SK-N-SH (cell line): ENCODE results near the gene SLC25A28. TPM values are rescaled to one million over a fixed set of nuclear protein-coding genes. Genes with fewer than 3 reads are reported as not detected.

Experiments
- CTCF ChIA-PET: fragments of 300-600, 350-600 bp; formaldehyde crosslinking; extraction: SDS; loops from one replicate; lab custom pipeline; 2021; lab: Yijun Ruan, JAX
- POLR2A ChIA-PET: fragments of 350-600 bp; sonication (Branson Sonifier 250); formaldehyde crosslinking; extraction: SDS; loops from one replicate; lab custom pipeline; 2020; ENCODE audit warnings: antibody characterized with exemption, inconsistent platforms; lab: Yijun Ruan, JAX
- DNase-seq: peaks from one replicate; pipeline ENCODE4 v3.0.0; 2012
- H2AFZ ChIP-seq: fragments of 200-600 bp; sonication (generic); 2 replicates; pipeline ENCODE4 v1.8.1; 2016; ENCODE audit warnings: antibody characterized with exemption, mild to moderate bottlenecking, low read depth
- H3F3A ChIP-seq: fragments of 200-600 bp; sonication (generic); replicated peaks from 2 replicates; pipeline ENCODE3; 2016; ENCODE audit warnings: antibody characterized with exemption, mild to moderate bottlenecking; ENCODE audit not compliant: insufficient read depth
- H3K27ac ChIP-seq, 2 experiments: fragments of 200-500 bp in 1 of 2; fragments of 200-600 bp in 1 of 2; sonication (Bioruptor generic) in 1 of 2; sonication (generic), shearing (Covaris generic) in 1 of 2; 2 replicates each; pipeline versions ENCODE4 v1.5.1 to v1.6.1; 2014 to 2016; ENCODE audit warnings: low read depth in 2 of 2, inconsistent platforms in 1 of 2, low read length in 1 of 2, mild to moderate bottlenecking in 1 of 2, mixed read lengths in 1 of 2
- H3K27me3 ChIP-seq: fragments of 200-600 bp; sonication (generic), shearing (Covaris generic); 2 replicates; pipeline ENCODE4 v1.6.1; 2016; ENCODE audit warnings: mixed run types; ENCODE audit not compliant: insufficient read depth
- H3K36me3 ChIP-seq, 2 experiments: fragments of 200-500 bp in 1 of 2; fragments of 200-600 bp in 1 of 2; sonication (Bioruptor generic) in 1 of 2; sonication (generic) in 1 of 2; replicated peaks in 1 of 2; 2 replicates each; pipeline versions ENCODE3 to v1.5.1; 2014 to 2016; ENCODE audit warnings: low read length in 1 of 2, mild to moderate bottlenecking in 1 of 2; ENCODE audit not compliant: insufficient read depth in 2 of 2, control insufficient read depth in 1 of 2
- H3K4me1 ChIP-seq, 2 experiments: fragments of 200-500 bp in 1 of 2; fragments of 200-600 bp in 1 of 2; sonication (Bioruptor generic) in 1 of 2; sonication (generic), shearing (Covaris generic) in 1 of 2; 2 replicates each; pipeline versions ENCODE4 v1.5.1 to v1.6.1; 2014 to 2016; ENCODE audit warnings: low read depth in 1 of 2, low read length in 1 of 2, mixed run types in 1 of 2; ENCODE audit not compliant: insufficient read depth in 2 of 2, control insufficient read depth in 1 of 2
- H3K4me2 ChIP-seq: fragments of 200-600 bp; sonication (generic), shearing (Covaris generic); 2 replicates; pipeline ENCODE4 v1.6.1; 2017; ENCODE audit warnings: mixed run types
- H3K4me3 ChIP-seq, 2 experiments: fragments of 200-500 bp in 1 of 2; fragments of 200-600 bp in 1 of 2; sonication (Bioruptor generic) in 1 of 2; sonication (generic), shearing (Covaris generic) in 1 of 2; 2 replicates each; pipeline versions ENCODE4 v1.5.1 to v1.8.1; 2014 to 2016; ENCODE audit warnings: low read depth in 2 of 2, inconsistent platforms in 1 of 2, low read length in 1 of 2, mild to moderate bottlenecking in 1 of 2, mixed read lengths in 1 of 2, moderate library complexity in 1 of 2
- H3K79me2 ChIP-seq: fragments of 200-600 bp; sonication (generic); 2 replicates; pipeline ENCODE4 v1.8.1; 2017; ENCODE audit warnings: mild to moderate bottlenecking; ENCODE audit not compliant: insufficient read depth
- H3K9ac ChIP-seq: fragments of 200-600 bp; sonication (generic); 2 replicates; pipeline ENCODE4 v1.6.1; 2017; ENCODE audit warnings: mixed run types
- H3K9me2 ChIP-seq: fragments of 200-600 bp; sonication (generic); 2 replicates; pipeline ENCODE4 v1.6.1; 2017; ENCODE audit warnings: mixed run types
- H3K9me3 ChIP-seq: fragments of 200-600 bp; sonication (generic); 2 replicates; pipeline ENCODE4 v1.6.1; 2017; ENCODE audit warnings: mixed run types, mild to moderate bottlenecking, moderate library complexity
- H4K20me1 ChIP-seq: fragments of 200-600 bp; sonication (generic); 2 replicates; pipeline ENCODE4 v1.6.1; 2017; ENCODE audit warnings: mild to moderate bottlenecking, mixed run types; ENCODE audit not compliant: insufficient read depth
- FOXM1 ChIP-seq: IDR thresholded peaks from 2 replicates; pipeline ENCODE4 v1.4.0; 2012; ENCODE audit warnings: low read depth, mild to moderate bottlenecking
- GATA2 ChIP-seq: sonication (generic); formaldehyde crosslinking; IDR thresholded peaks from 2 replicates; pipeline ENCODE4 v1.5.0; 2020; ENCODE audit warnings: mild to moderate bottlenecking, missing genetic modification reagents
- MEF2A ChIP-seq: IDR thresholded peaks from 2 replicates; pipeline ENCODE4 v1.4.0; 2012; ENCODE audit warnings: low read depth, borderline replicate concordance
- POLR2AphosphoS5 ChIP-seq: IDR thresholded peaks from 2 replicates; pipeline ENCODE4 v1.6.1; 2012; ENCODE audit warnings: low read depth, low read length
- SIN3A ChIP-seq: IDR thresholded peaks from 2 replicates; pipeline ENCODE4 v1.6.1; 2012; ENCODE audit warnings: low read depth, mild to moderate bottlenecking, low read length, moderate library complexity, borderline replicate concordance
- WGBS: methylation state at CpG from one replicate; pipeline ENCODE4 v1.1.6; 2017; ENCODE audit warnings: low lambda C conversion rate; 5-methylcytosine and 5-hydroxymethylcytosine counted together
- polyA plus RNA-seq, 3 experiments: library from polyadenylated mRNA; depleted of rRNA; stranded (reverse); fragments of >200 nt; gene quantifications; 2 replicates each; pipeline ENCODE4 v1.2.3, GENCODE V29; 2012
- TF ChIP-seq, protein P1 (sequence below): fragments of 200-600 bp; sonication (generic); IDR thresholded peaks from 2 replicates; pipeline ENCODE4 v1.6.1; 2017; ENCODE audit warnings: antibody characterized with exemption, mild to moderate bottlenecking, moderate library complexity
- TF ChIP-seq, protein P2 (sequence below): fragments of 150-350 bp; IDR thresholded peaks from 2 replicates; pipeline ENCODE4 v1.6.1; 2017; ENCODE audit warnings: antibody characterized with exemption, low read length, low read depth, borderline replicate concordance
- TF ChIP-seq, protein P3 (sequence below): IDR thresholded peaks from 2 replicates; pipeline ENCODE4; 2012

The SLC25A28 gene
- polyA plus RNA-seq, 1 of the 3 experiments (the other 2 are of a cell fraction) = 23.8 TPM

DNA sequence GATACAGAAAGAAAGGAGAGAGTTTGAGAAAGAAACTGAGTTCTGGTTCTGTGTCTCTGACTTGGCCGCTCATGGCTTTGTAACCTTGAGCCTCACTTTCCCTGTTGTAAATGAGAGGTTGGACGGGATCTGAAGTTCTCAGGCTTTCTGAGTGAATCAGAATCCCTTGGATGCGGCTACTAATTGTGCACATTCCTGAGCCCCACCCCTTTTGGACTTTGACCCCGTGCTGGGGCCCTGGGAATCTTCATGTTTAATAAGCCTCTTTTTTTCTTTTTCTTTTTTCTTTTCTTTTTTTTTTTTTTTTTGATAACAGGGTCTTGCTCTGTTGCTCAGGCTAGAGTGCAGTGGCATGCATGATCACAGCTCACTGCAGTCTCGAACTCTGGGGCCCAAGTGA, 26.9 kb downstream of the SLC25A28 start:
- no peak for TF ChIP-seq GATA2
- TF ChIP-seq, protein P1, sequence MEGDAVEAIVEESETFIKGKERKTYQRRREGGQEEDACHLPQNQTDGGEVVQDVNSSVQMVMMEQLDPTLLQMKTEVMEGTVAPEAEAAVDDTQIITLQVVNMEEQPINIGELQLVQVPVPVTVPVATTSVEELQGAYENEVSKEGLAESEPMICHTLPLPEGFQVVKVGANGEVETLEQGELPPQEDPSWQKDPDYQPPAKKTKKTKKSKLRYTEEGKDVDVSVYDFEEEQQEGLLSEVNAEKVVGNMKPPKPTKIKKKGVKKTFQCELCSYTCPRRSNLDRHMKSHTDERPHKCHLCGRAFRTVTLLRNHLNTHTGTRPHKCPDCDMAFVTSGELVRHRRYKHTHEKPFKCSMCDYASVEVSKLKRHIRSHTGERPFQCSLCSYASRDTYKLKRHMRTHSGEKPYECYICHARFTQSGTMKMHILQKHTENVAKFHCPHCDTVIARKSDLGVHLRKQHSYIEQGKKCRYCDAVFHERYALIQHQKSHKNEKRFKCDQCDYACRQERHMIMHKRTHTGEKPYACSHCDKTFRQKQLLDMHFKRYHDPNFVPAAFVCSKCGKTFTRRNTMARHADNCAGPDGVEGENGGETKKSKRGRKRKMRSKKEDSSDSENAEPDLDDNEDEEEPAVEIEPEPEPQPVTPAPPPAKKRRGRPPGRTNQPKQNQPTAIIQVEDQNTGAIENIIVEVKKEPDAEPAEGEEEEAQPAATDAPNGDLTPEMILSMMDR = no peak
- H3K9me3 ChIP-seq = no peaks in the 10 kb centered on the region
- ChIA-PET POLR2A (no interaction called here), CTCF (interaction anchor here (0.8 to 0.9 kb wide), 2 partner anchors 44 to 157 kb away, joined by 3 read pairs; no protein-coding TSS in a partner anchor)
- H3K27ac ChIP-seq = no peak overlapping the region
- H3K9me2 ChIP-seq = no peaks in the 10 kb centered on the region
- no peaks in the 10 kb centered on the region for H3K79me2 ChIP-seq
- H4K20me1 ChIP-seq = no peaks in the 10 kb centered on the region
- no peak overlapping the region for H3K9ac ChIP-seq
- no peaks in the 10 kb centered on the region for H3K36me3 ChIP-seq
- 20% methylated on average over 5 of the region's 5 CpGs for WGBS
- no peaks in the 10 kb centered on the region for H3K4me1 ChIP-seq
- no peak overlapping the region for H3K4me2 ChIP-seq
- H2AFZ ChIP-seq = no peak overlapping the region
- no peak for DNase-seq
- H3K4me3 ChIP-seq = no peak overlapping the region
- H3F3A ChIP-seq = no peaks in the 10 kb centered on the region
- peaks cover 40% of the 10 kb centered on the region for H3K27me3 ChIP-seq

DNA sequence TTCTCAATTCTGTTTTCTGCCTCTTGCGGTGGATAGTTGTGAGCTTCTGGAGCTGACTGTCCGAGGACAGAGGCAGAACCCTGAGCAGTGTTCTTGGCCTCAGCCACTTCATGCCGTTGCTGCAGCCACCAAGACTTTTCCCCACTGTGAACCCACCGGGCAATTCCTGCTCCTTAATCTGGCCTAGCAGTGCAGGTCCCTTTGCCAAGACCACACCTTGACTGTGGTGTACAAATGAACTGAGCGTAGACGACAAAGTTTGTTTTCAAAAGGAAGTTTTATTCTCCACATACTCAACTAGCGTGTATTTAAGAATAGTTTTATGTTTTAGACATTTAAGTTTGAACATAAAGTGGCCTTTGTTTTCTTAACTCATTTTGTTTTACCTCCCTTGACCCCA, 29.4 kb downstream of the SLC25A28 start:
- peaks cover 60% of the 10 kb centered on the region for H3K27me3 ChIP-seq
- no peaks in the 10 kb centered on the region for H3F3A ChIP-seq
- no peaks in the 10 kb centered on the region for H3K9me3 ChIP-seq
- H3K79me2 ChIP-seq = no peaks in the 10 kb centered on the region
- H3K9me2 ChIP-seq = no peaks in the 10 kb centered on the region
- H3K4me1 ChIP-seq = no peaks in the 10 kb centered on the region
- H3K4me3 ChIP-seq = no peak overlapping the region
- TF ChIP-seq GATA2 = no peak
- TF ChIP-seq SIN3A = no peak
- TF ChIP-seq MEF2A = no peak
- no peak for TF ChIP-seq FOXM1
- H2AFZ ChIP-seq = no peak overlapping the region
- H4K20me1 ChIP-seq = no peaks in the 10 kb centered on the region
- no peak for DNase-seq
- no peaks in the 10 kb centered on the region for H3K36me3 ChIP-seq
- CTCF ChIA-PET = interaction anchor here (1.2 to 1.3 kb wide), 2 partner anchors 30 to 155 kb away, joined by 3 to 4 read pairs; no protein-coding TSS in a partner anchor
- POLR2A ChIA-PET = no interaction called here
- no peak overlapping the region for H3K27ac ChIP-seq
- 45% methylated on average over 7 of the region's 7 CpGs for WGBS
- no peak overlapping the region for H3K9ac ChIP-seq
- no peak overlapping the region for H3K4me2 ChIP-seq

DNA sequence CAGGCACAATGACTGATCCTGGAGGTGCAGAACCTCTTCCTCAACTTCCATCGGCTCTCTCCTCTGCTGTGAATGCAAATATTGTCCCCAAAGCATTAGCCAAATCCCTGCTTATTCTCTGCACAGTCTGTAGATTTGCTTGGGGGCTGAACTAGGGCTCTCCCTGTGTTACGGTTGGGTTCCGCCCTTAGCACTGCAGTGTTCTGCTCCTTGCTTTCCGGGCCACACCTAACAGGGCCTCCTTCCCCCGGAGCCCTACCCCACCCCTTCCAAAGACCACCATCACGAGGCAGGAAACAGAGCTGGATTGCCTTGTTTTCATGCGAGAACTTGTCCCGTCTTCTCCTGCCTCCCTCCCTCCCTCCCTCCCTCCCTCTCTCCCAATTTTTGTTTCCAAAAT, 36.6 kb downstream of the SLC25A28 start:
- Histone ChIP-seq H3K79me2 (no peaks in the 10 kb centered on the region), H3K9me3 (no peaks in the 10 kb centered on the region), H3K27ac (no peak overlapping the region), H3K27me3 (peaks cover 92% of the 10 kb centered on the region), H3K4me3 (no peak overlapping the region), H3F3A (no peaks in the 10 kb centered on the region), H3K9me2 (no peaks in the 10 kb centered on the region), H3K9ac (no peak overlapping the region), H4K20me1 (no peaks in the 10 kb centered on the region), H3K36me3 (no peaks in the 10 kb centered on the region), H3K4me2 (no peak overlapping the region), H2AFZ (no peak overlapping the region), H3K4me1 (no peaks in the 10 kb centered on the region)
- WGBS = 25% methylated on average over 8 of the region's 8 CpGs
- POLR2A ChIA-PET = no interaction called here
- TF ChIP-seq POLR2AphosphoS5 = no peak
- TF ChIP-seq, protein P2, sequence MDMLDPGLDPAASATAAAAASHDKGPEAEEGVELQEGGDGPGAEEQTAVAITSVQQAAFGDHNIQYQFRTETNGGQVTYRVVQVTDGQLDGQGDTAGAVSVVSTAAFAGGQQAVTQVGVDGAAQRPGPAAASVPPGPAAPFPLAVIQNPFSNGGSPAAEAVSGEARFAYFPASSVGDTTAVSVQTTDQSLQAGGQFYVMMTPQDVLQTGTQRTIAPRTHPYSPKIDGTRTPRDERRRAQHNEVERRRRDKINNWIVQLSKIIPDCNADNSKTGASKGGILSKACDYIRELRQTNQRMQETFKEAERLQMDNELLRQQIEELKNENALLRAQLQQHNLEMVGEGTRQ = no peak
- TF ChIP-seq, protein P3, sequence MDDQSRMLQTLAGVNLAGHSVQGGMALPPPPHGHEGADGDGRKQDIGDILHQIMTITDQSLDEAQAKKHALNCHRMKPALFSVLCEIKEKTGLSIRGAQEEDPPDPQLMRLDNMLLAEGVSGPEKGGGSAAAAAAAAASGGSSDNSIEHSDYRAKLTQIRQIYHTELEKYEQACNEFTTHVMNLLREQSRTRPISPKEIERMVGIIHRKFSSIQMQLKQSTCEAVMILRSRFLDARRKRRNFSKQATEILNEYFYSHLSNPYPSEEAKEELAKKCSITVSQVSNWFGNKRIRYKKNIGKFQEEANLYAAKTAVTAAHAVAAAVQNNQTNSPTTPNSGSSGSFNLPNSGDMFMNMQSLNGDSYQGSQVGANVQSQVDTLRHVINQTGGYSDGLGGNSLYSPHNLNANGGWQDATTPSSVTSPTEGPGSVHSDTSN = no peak
- TF ChIP-seq, all 33 proteins: peak for 0
- no peak for DNase-seq
- CTCF ChIA-PET = no interaction called here
